Measurements from ENCODE around the gene BABAM2. TPM values are rescaled to one million over a fixed set of nuclear protein-coding genes. Genes with fewer than 3 reads are reported as not detected.

The BABAM2 gene
- total RNA-seq, 1 donor from 2014 or later: 33.9 TPM

DNA sequence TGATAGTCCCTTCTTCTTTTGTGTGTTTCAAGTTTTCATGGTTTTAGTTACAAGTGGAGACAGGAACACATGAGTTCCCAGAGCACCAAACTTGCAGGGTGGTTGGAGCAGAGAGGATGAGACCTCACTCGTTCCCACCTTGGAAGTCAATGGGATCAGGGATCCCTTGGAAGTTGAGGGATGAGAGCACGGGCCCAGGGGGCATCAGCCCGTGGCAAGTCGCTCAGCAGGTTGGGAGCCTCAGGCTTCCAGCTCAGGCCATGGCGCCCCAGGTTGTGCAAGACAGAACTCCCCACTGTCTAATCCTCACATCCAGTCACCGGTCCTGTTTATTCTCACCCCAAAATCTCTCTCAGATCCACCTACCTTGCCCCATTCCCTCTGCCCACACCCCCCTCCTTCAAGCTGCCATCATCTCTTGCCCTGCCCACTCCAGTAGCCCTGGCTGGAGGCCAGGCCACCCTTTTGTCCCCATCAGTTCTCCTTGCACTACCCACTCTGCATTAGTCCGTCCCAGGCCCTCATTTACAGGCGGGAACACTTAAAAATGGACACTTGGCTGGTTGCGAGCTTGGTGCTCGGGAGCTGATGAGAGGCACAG lies 464.5 kb downstream of the BABAM2 start:
- no peak for TF ChIP-seq CTCF (IDR thresholded peaks at IDR 0.05)
- peaks cover 38% of the 10 kb centered on the region for H3K4me1 Mint-ChIP-seq (ENCODE audit: low read depth)
- DNase-seq (ENCODE audit: low spot score): peak; percentile 68
- no peaks in the 10 kb centered on the region for H3K9me3 Mint-ChIP-seq (ENCODE audit: low read depth)
- H3K27ac Mint-ChIP-seq (ENCODE audit: unreplicated experiment): peak overlapping the region; percentile 90
- no peaks in the 10 kb centered on the region for H3K27me3 Mint-ChIP-seq (ENCODE audit: low read depth)
- H3K36me3 Mint-ChIP-seq (ENCODE audit: low read depth): no peaks in the 10 kb centered on the region
- H3K4me3 Mint-ChIP-seq (ENCODE audit: unreplicated experiment): no peak overlapping the region

GRCh38 chr2:28355521-28356094 lies 465.1 kb downstream of the BABAM2 start:
- Mint-ChIP-seq H3K27me3 (ENCODE audit: low read depth) (no peaks in the 10 kb centered on the region), H3K4me1 (ENCODE audit: low read depth) (peaks cover 40% of the 10 kb centered on the region), H3K27ac (ENCODE audit: unreplicated experiment) (peak overlapping the region; percentile 90), H3K36me3 (ENCODE audit: low read depth) (no peaks in the 10 kb centered on the region), H3K9me3 (ENCODE audit: low read depth) (no peaks in the 10 kb centered on the region), H3K4me3 (ENCODE audit: unreplicated experiment) (no peak overlapping the region)
- TF ChIP-seq CTCF (IDR thresholded peaks at IDR 0.05): no peak
- peak; percentile 60 for DNase-seq (ENCODE audit: low spot score)

GRCh38 chr2:28356095-28356911 lies 465.8 kb downstream of the BABAM2 start:
- H3K4me1 Mint-ChIP-seq (ENCODE audit: low read depth): peaks cover 47% of the 10 kb centered on the region
- DNase-seq (ENCODE audit: low spot score): peak; percentile 90
- no peaks in the 10 kb centered on the region for H3K27me3 Mint-ChIP-seq (ENCODE audit: low read depth)
- no peaks in the 10 kb centered on the region for H3K9me3 Mint-ChIP-seq (ENCODE audit: low read depth)
- no peak for TF ChIP-seq CTCF (IDR thresholded peaks at IDR 0.05)
- H3K4me3 Mint-ChIP-seq (ENCODE audit: unreplicated experiment): no peak overlapping the region
- H3K36me3 Mint-ChIP-seq (ENCODE audit: low read depth): no peaks in the 10 kb centered on the region
- peak overlapping the region; percentile 90 for H3K27ac Mint-ChIP-seq (ENCODE audit: unreplicated experiment)

GRCh38 chr2:28357055-28357454 lies 466.5 kb downstream of the BABAM2 start:
- H3K36me3 Mint-ChIP-seq (ENCODE audit: low read depth): no peaks in the 10 kb centered on the region
- H3K9me3 Mint-ChIP-seq (ENCODE audit: low read depth): no peaks in the 10 kb centered on the region
- peaks cover 45% of the 10 kb centered on the region for H3K4me1 Mint-ChIP-seq (ENCODE audit: low read depth)
- no peaks in the 10 kb centered on the region for H3K27me3 Mint-ChIP-seq (ENCODE audit: low read depth)
- peak; percentile 52 for DNase-seq (ENCODE audit: low spot score)
- no peak overlapping the region for H3K27ac Mint-ChIP-seq (ENCODE audit: unreplicated experiment)
- no peak overlapping the region for H3K4me3 Mint-ChIP-seq (ENCODE audit: unreplicated experiment)
- TF ChIP-seq CTCF (IDR thresholded peaks at IDR 0.05): no peak

GRCh38 chr2:28357948-28358667 lies 467.6 kb downstream of the BABAM2 start:
- TF ChIP-seq CTCF (IDR thresholded peaks at IDR 0.05): no peak
- Mint-ChIP-seq H3K27me3 (ENCODE audit: low read depth) (no peaks in the 10 kb centered on the region), H3K4me3 (ENCODE audit: unreplicated experiment) (no peak overlapping the region), H3K27ac (ENCODE audit: unreplicated experiment) (no peak overlapping the region), H3K4me1 (ENCODE audit: low read depth) (peaks cover 46% of the 10 kb centered on the region), H3K36me3 (ENCODE audit: low read depth) (no peaks in the 10 kb centered on the region), H3K9me3 (ENCODE audit: low read depth) (no peaks in the 10 kb centered on the region)
- DNase-seq (ENCODE audit: low spot score): no peak
